ENCODE measurements around the gene SIGLEC7. TPM values are rescaled to one million over a fixed set of nuclear protein-coding genes. Genes with fewer than 3 reads are reported as not detected.
A peak's percentile ranks its signal among the peaks of the same experiment; 100 is the strongest.

SIGLEC7 gene
- total and polyA plus RNA-seq, 2 experiments from 2014 or later: not detected

GRCh38 chr19:51158474-51159129 is 16.5 kb downstream of the SIGLEC7 start:
- peaks cover 5% of the 10 kb centered on the region; the same call in 1 of the 2 replicates for H3K27me3 ChIP-seq (replicated peaks; ENCODE audit: insufficient read depth)
- no peak overlapping the region for H3K9ac ChIP-seq
- H3K9me3 ChIP-seq (ENCODE audit: low read depth): no peaks in the 10 kb centered on the region
- no peaks in the 10 kb centered on the region for H3F3A ChIP-seq (ENCODE audit: insufficient read depth)
- H2AFZ ChIP-seq: no peak overlapping the region
- no peaks in the 10 kb centered on the region for H3K9me2 ChIP-seq (ENCODE audit: insufficient read depth)
- H3K36me3 ChIP-seq (ENCODE audit: low read depth): no peaks in the 10 kb centered on the region
- no peak overlapping the region for H3K4me2 ChIP-seq (ENCODE audit: unreplicated experiment)
- H3K4me1 ChIP-seq (ENCODE audit: insufficient read depth): no peaks in the 10 kb centered on the region
- H3K4me3 ChIP-seq: no peak overlapping the region
- peak; percentile 46 for DNase-seq
- no peak overlapping the region for H3K27ac ChIP-seq
- 28 to 32% methylated on average over 7 of the region's 7 CpGs for WGBS, 2 experiments (ENCODE audit: low coverage in 1 of 2, low lambda C conversion rate in 2 of 2, missing lambda C conversion rate in 2 of 2)
- no peak for TF ChIP-seq EZH2 (IDR thresholded peaks at IDR 0.05; ENCODE audit: insufficient read depth, poor library complexity, severe bottlenecking)
- TF ChIP-seq EZH2phosphoT487 (IDR thresholded peaks at IDR 0.05; ENCODE audit: insufficient read depth, low read depth): no peak
- H3K79me2 ChIP-seq (ENCODE audit: insufficient read depth): no peaks in the 10 kb centered on the region
- H4K20me1 ChIP-seq (ENCODE audit: insufficient read depth): no peaks in the 10 kb centered on the region
- in situ Hi-C loops (cut with MboI): no loop called here

- H3K9me3 ChIP-seq (ENCODE audit: low read depth): no peaks in the 10 kb centered on the region
- no peak overlapping the region for H2AFZ ChIP-seq
- in situ Hi-C loops (cut with MboI): no loop called here
- no peaks in the 10 kb centered on the region for H3K79me2 ChIP-seq (ENCODE audit: insufficient read depth)
- H3K4me1 ChIP-seq (ENCODE audit: insufficient read depth): no peaks in the 10 kb centered on the region
- H3K9ac ChIP-seq: no peak overlapping the region
- H3K4me3 ChIP-seq: no peak overlapping the region
- DNase-seq: no peak
- no peaks in the 10 kb centered on the region for H3K9me2 ChIP-seq (ENCODE audit: insufficient read depth)
- H3K27ac ChIP-seq: no peak overlapping the region
- no peaks in the 10 kb centered on the region for H3K36me3 ChIP-seq (ENCODE audit: low read depth)
- 62 to 69% methylated on average over 4 of the region's 4 CpGs for WGBS, 2 experiments (ENCODE audit: low coverage in 1 of 2, low lambda C conversion rate in 2 of 2, missing lambda C conversion rate in 2 of 2)
- peaks cover 11% of the 10 kb centered on the region; the same call in 1 of the 2 replicates for H3K27me3 ChIP-seq (replicated peaks; ENCODE audit: insufficient read depth)
- TF ChIP-seq EZH2 (IDR thresholded peaks at IDR 0.05; ENCODE audit: insufficient read depth, poor library complexity, severe bottlenecking): no peak
- H3F3A ChIP-seq (ENCODE audit: insufficient read depth): no peaks in the 10 kb centered on the region
- no peaks in the 10 kb centered on the region for H4K20me1 ChIP-seq (ENCODE audit: insufficient read depth)
- no peak overlapping the region for H3K4me2 ChIP-seq (ENCODE audit: unreplicated experiment)
These were observed 17.6 kb downstream of the SIGLEC7 start for GRCh38 chr19:51159656-51160055.

- Histone ChIP-seq H3K4me2 (ENCODE audit: unreplicated experiment) (no peak overlapping the region), H3K4me1 (ENCODE audit: insufficient read depth) (no peaks in the 10 kb centered on the region), H2AFZ (no peak overlapping the region), H3F3A (ENCODE audit: insufficient read depth) (no peaks in the 10 kb centered on the region), H3K9me2 (ENCODE audit: insufficient read depth) (no peaks in the 10 kb centered on the region), H3K36me3 (ENCODE audit: low read depth) (no peaks in the 10 kb centered on the region), H3K4me3 (no peak overlapping the region), H4K20me1 (ENCODE audit: insufficient read depth) (no peaks in the 10 kb centered on the region), H3K79me2 (ENCODE audit: insufficient read depth) (no peaks in the 10 kb centered on the region), H3K27ac (no peak overlapping the region), H3K9me3 (ENCODE audit: low read depth) (no peaks in the 10 kb centered on the region), H3K27me3 (replicated peaks; ENCODE audit: insufficient read depth) (peaks cover 13% of the 10 kb centered on the region), H3K9ac (no peak overlapping the region)
- 28 to 54% methylated on average over 1 of the region's 1 CpG for WGBS, 2 experiments (ENCODE audit: low coverage in 1 of 2, low lambda C conversion rate in 2 of 2, missing lambda C conversion rate in 2 of 2)
- no peak for DNase-seq
- TF ChIP-seq EZH2 (IDR thresholded peaks at IDR 0.05; ENCODE audit: insufficient read depth, poor library complexity, severe bottlenecking) (no peak), EZH2phosphoT487 (IDR thresholded peaks at IDR 0.05; ENCODE audit: insufficient read depth, low read depth) (no peak)
- in situ Hi-C loops (cut with MboI): no loop called here
These were observed 19.2 kb downstream of the SIGLEC7 start for GRCh38 chr19:51161266-51161665.

- Histone ChIP-seq H3K79me2 (ENCODE audit: insufficient read depth) (no peaks in the 10 kb centered on the region), H3K4me2 (ENCODE audit: unreplicated experiment) (no peak overlapping the region), H2AFZ (no peak overlapping the region), H3K27me3 (replicated peaks; ENCODE audit: insufficient read depth) (peaks cover 13% of the 10 kb centered on the region), H3K9me3 (ENCODE audit: low read depth) (no peaks in the 10 kb centered on the region), H3K4me1 (ENCODE audit: insufficient read depth) (no peaks in the 10 kb centered on the region), H3K4me3 (no peak overlapping the region), H3K9me2 (ENCODE audit: insufficient read depth) (no peaks in the 10 kb centered on the region), H4K20me1 (ENCODE audit: insufficient read depth) (no peaks in the 10 kb centered on the region), H3K27ac (no peak overlapping the region), H3K36me3 (ENCODE audit: low read depth) (no peaks in the 10 kb centered on the region), H3F3A (ENCODE audit: insufficient read depth) (no peaks in the 10 kb centered on the region), H3K9ac (no peak overlapping the region)
- DNase-seq: no peak
- TF ChIP-seq EZH2 (IDR thresholded peaks at IDR 0.05; ENCODE audit: insufficient read depth, poor library complexity, severe bottlenecking) (no peak), EZH2phosphoT487 (IDR thresholded peaks at IDR 0.05; ENCODE audit: insufficient read depth, low read depth) (no peak)
- in situ Hi-C loops (cut with MboI): no loop called here
- WGBS, 2 experiments (ENCODE audit: low coverage in 1 of 2, low lambda C conversion rate in 2 of 2, missing lambda C conversion rate in 2 of 2): 31 to 36% methylated on average over 4 of the region's 4 CpGs
These were observed 19.9 kb downstream of the SIGLEC7 start for GRCh38 chr19:51161867-51162496.

Measured in GM23248 (cell line).